ENCODE data around the gene CLHC1. TPM values are rescaled to one million over a fixed set of nuclear protein-coding genes. Genes with fewer than 3 reads are reported as not detected.
"Not testable (repeated sequence)": the region's sequence is repeated elsewhere in the genome, so short reads cannot be mapped to it uniquely, and the experiment has no call there.

CLHC1 gene
- total RNA-seq, 1 donor from 2014 or later, result 19.8 TPM

DNA sequence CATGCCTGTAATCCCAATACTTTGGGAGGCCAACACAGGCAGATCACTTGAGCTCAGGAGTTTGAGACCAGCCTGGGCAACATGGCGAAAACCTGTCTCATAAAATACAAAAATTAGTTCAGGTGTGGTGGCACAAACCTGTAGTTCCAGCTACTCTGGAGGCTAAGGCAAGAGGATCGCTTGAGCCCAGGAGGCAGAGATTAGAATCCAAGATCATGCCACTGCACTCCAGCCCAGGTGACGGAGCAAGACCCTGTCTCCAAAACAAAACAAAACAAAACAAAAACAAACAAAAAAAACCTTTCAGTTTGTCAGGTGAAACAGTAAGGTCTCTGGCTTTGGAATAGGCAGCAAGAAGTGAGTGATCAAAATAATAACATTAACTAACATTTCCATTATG is 84.6 kb downstream of the CLHC1 start:
- H3K27me3 Mint-ChIP-seq (ENCODE audit: unreplicated experiment), result peaks cover 2% of the 10 kb centered on the region
- H3K36me3 Mint-ChIP-seq (ENCODE audit: unreplicated experiment), result peaks cover 4% of the 10 kb centered on the region

GRCh38 chr2:55147041-55147440 is 85.1 kb downstream of the CLHC1 start:
- no peak for TF ChIP-seq CTCF (IDR thresholded peaks at IDR 0.05; ENCODE audit: partially characterized antibody, unreplicated experiment)
- peaks cover 3% of the 10 kb centered on the region for H3K9me3 Mint-ChIP-seq (ENCODE audit: unreplicated experiment)
- peaks cover 4% of the 10 kb centered on the region for H3K36me3 Mint-ChIP-seq (ENCODE audit: unreplicated experiment)
- no peak for DNase-seq
- H3K27ac Mint-ChIP-seq (ENCODE audit: unreplicated experiment), result no peak overlapping the region
- H3K4me1 Mint-ChIP-seq (ENCODE audit: low read depth, unreplicated experiment), result peaks cover under 1% of the 10 kb centered on the region
- H3K4me3 Mint-ChIP-seq (ENCODE audit: unreplicated experiment), result no peak overlapping the region
- H3K27me3 Mint-ChIP-seq (ENCODE audit: unreplicated experiment), result peaks cover 2% of the 10 kb centered on the region

More for the DNA sequence above, 84.6 kb downstream of the CLHC1 start:
- Mint-ChIP-seq H3K4me3 (ENCODE audit: unreplicated experiment) (no peak overlapping the region), H3K4me1 (ENCODE audit: low read depth, unreplicated experiment) (peaks cover 5% of the 10 kb centered on the region), H3K27ac (ENCODE audit: unreplicated experiment) (no peak overlapping the region), H3K9me3 (ENCODE audit: unreplicated experiment) (peaks cover 3% of the 10 kb centered on the region)
- TF ChIP-seq CTCF (IDR thresholded peaks at IDR 0.05; ENCODE audit: partially characterized antibody, unreplicated experiment), result no peak
- no peak for DNase-seq

DNA sequence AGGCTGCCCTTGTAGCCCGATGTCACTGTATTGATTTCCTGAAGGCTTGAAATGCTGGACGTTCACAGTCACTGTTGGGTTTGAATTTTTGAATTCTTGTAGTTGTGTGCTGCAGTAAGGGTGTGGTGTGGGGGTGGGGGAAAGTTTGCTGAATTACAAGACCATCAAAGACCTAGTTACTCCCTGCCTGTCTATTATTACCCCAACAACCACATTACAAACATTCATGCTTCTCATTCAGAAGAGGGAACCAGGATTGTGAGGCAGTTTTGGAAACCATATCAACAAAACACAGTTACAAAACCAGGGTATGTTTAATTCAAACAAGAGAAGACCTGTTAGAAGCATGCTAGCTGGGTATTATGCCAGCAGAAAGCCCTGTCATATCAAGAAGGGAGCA is 85.8 kb downstream of the CLHC1 start:
- H3K4me1 Mint-ChIP-seq (ENCODE audit: low read depth, unreplicated experiment), result no peaks in the 10 kb centered on the region
- H3K27me3 Mint-ChIP-seq (ENCODE audit: unreplicated experiment), result no peaks in the 10 kb centered on the region
- no peaks in the 10 kb centered on the region for H3K9me3 Mint-ChIP-seq (ENCODE audit: unreplicated experiment)
- H3K4me3 Mint-ChIP-seq (ENCODE audit: unreplicated experiment), result no peak overlapping the region
- no peak for TF ChIP-seq CTCF (IDR thresholded peaks at IDR 0.05; ENCODE audit: partially characterized antibody, unreplicated experiment)
- peaks cover 4% of the 10 kb centered on the region for H3K36me3 Mint-ChIP-seq (ENCODE audit: unreplicated experiment)
- DNase-seq, result no peak
- H3K27ac Mint-ChIP-seq (ENCODE audit: unreplicated experiment), result no peak overlapping the region

GRCh38 chr2:55144922-55145820 is 86.9 kb downstream of the CLHC1 start:
- H3K4me1 Mint-ChIP-seq (ENCODE audit: low read depth, unreplicated experiment), result no peaks in the 10 kb centered on the region
- peaks cover 3% of the 10 kb centered on the region for H3K27me3 Mint-ChIP-seq (ENCODE audit: unreplicated experiment)
- peaks cover 4% of the 10 kb centered on the region for H3K36me3 Mint-ChIP-seq (ENCODE audit: unreplicated experiment)
- no peak overlapping the region for H3K4me3 Mint-ChIP-seq (ENCODE audit: unreplicated experiment)
- no peak for DNase-seq
- no peak for TF ChIP-seq CTCF (IDR thresholded peaks at IDR 0.05; ENCODE audit: partially characterized antibody, unreplicated experiment)
- H3K9me3 Mint-ChIP-seq (ENCODE audit: unreplicated experiment), result peaks cover 2% of the 10 kb centered on the region
- H3K27ac Mint-ChIP-seq (ENCODE audit: unreplicated experiment), result no peak overlapping the region

- H3K27ac Mint-ChIP-seq (ENCODE audit: unreplicated experiment); H3K27me3 Mint-ChIP-seq (ENCODE audit: unreplicated experiment); DNase-seq; H3K36me3 Mint-ChIP-seq (ENCODE audit: unreplicated experiment); H3K4me1 Mint-ChIP-seq (ENCODE audit: low read depth, unreplicated experiment); H3K9me3 Mint-ChIP-seq (ENCODE audit: unreplicated experiment); H3K4me3 Mint-ChIP-seq (ENCODE audit: unreplicated experiment): not testable (repeated sequence)
Observed at GRCh38 chr2:55143706-55144105, 88.4 kb downstream of the CLHC1 start.
